HCT116 (cell line): ENCODE data around the gene DCD. TPM values are rescaled to one million over a fixed set of nuclear protein-coding genes. Genes with fewer than 3 reads are reported as not detected.

ENCODE experiments used
- ATAC-seq: fragments of 200-7000 bp; cut with Tn5 transposase; 2 replicates; pipeline ENCODE4 v1.9.1; 2020; ENCODE audit warnings: mild to moderate bottlenecking, moderate library complexity
- BruUV-seq: library from RNA; stranded (reverse); fragments of 400-500 nt; replicated peaks from 2 replicates; lab custom pipeline; 2021; lab: Mats Ljungman, UMichigan
- CTCF ChIA-PET: fragments of 300-600 bp; sonication (Branson Sonifier 250); formaldehyde crosslinking; loops from one replicate; lab custom pipeline; 2021; ENCODE audit warnings: antibody characterized with exemption; lab: Charles Lee
- POLR2A ChIA-PET: fragments of 300-600, 350-600 bp; sonication (Branson Sonifier 250); formaldehyde crosslinking; loops from one replicate; lab custom pipeline; 2021; ENCODE audit warnings: antibody characterized with exemption; lab: Charles Lee
- RAD21 ChIA-PET, 2 experiments: fragments of 300-600 bp; sonication (Branson Sonifier 250); formaldehyde crosslinking; loops; one replicate each; lab custom pipeline; 2023; ENCODE audit warnings: low total read pairs in 2 of 2; ENCODE audit not compliant: uncharacterized antibody in 2 of 2, unreplicated experiment in 2 of 2, low non-redundant PET in 1 of 2; lab: Charles Lee
- DNase-seq: peaks from one replicate; pipeline ENCODE4 v3.0.0-alpha.2; 2010; ENCODE audit warnings: low read depth, low spot score
- H2AFZ ChIP-seq: fragments of 200-600 bp; shearing (Covaris generic), sonication (generic); 2 replicates; pipeline ENCODE4 v1.6.1; 2017; ENCODE audit warnings: low read depth, mixed run types, mixed read lengths, antibody characterized with exemption, low read length; ENCODE audit not compliant: poor library complexity, severe bottlenecking
- H3K27ac ChIP-seq: 2 replicates; pipeline ENCODE4 v1.5.1; 2012; ENCODE audit warnings: low read depth, low read length
- H3K27me3 ChIP-seq: fragments of 200-600 bp; sonication (generic); 2 replicates; pipeline ENCODE4 v1.6.1; 2016; ENCODE audit warnings: mixed run types, low read length, mixed read lengths; ENCODE audit not compliant: insufficient read depth
- H3K36me3 ChIP-seq, 2 experiments: fragments of 200-500 bp in 1 of 2; fragments of 200-600 bp in 1 of 2; sonication (Bioruptor generic) in 1 of 2; sonication (generic) in 1 of 2; 2 replicates each; pipeline versions ENCODE4 v1.5.1 to v1.6.1; 2014 to 2016; ENCODE audit warnings: low read length in 2 of 2, inconsistent platforms in 1 of 2, mixed read lengths in 1 of 2, mixed run types in 1 of 2; ENCODE audit not compliant: insufficient read depth in 2 of 2, control insufficient read depth in 1 of 2
- H3K4me1 ChIP-seq, 2 experiments: fragments of 200-600 bp in 1 of 2; sonication (generic) in 1 of 2; 2 replicates each; pipeline versions ENCODE4 v1.5.1 to v1.6.1; 2012 to 2017; ENCODE audit warnings: low read length in 2 of 2, inconsistent platforms in 1 of 2, mild to moderate bottlenecking in 1 of 2, mixed read lengths in 1 of 2, mixed run types in 1 of 2, moderate library complexity in 1 of 2; ENCODE audit not compliant: insufficient read depth in 2 of 2, control insufficient read depth in 1 of 2
- H3K4me2 ChIP-seq: fragments of 200-600 bp; sonication (generic); 2 replicates; pipeline ENCODE4 v1.6.1; 2017; ENCODE audit warnings: mixed run types, low read length, mixed read lengths
- H3K4me3 ChIP-seq, 2 experiments: fragments of 200-600 bp in 1 of 2; sonication (generic) in 1 of 2; replicated peaks in 1 of 2; 2 replicates each; pipeline ENCODE4 v1.5.1; 2011 to 2016; ENCODE audit warnings: low read length in 2 of 2, control low read depth in 1 of 2, low read depth in 1 of 2, mild to moderate bottlenecking in 1 of 2, mixed read lengths in 1 of 2, mixed run types in 1 of 2
- H3K79me2 ChIP-seq: fragments of 200-600 bp; sonication (generic); 2 replicates; pipeline ENCODE4 v1.6.1; 2017; ENCODE audit warnings: mild to moderate bottlenecking, mixed run types, low read length, moderate library complexity, mixed read lengths; ENCODE audit not compliant: insufficient read depth
- H3K9ac ChIP-seq: fragments of 200-600 bp; sonication (generic); 2 replicates; pipeline ENCODE4 v1.6.1; 2016; ENCODE audit warnings: low read length, mixed read lengths
- H3K9me2 ChIP-seq: fragments of 200-600 bp; sonication (generic), shearing (Covaris generic); 2 replicates; pipeline ENCODE4 v1.6.1; 2017; ENCODE audit warnings: mixed run types, mild to moderate bottlenecking, moderate library complexity; ENCODE audit not compliant: insufficient read depth
- H3K9me3 ChIP-seq, 2 experiments: fragments of 200-500 bp in 1 of 2; fragments of 200-600 bp in 1 of 2; sonication (Bioruptor generic) in 1 of 2; sonication (generic) in 1 of 2; 2 replicates each; pipeline ENCODE4 v1.6.1; 2014 to 2017; ENCODE audit warnings: low read length in 2 of 2, mixed read lengths in 2 of 2, inconsistent platforms in 1 of 2, low read depth in 1 of 2, mild to moderate bottlenecking in 1 of 2, mixed run types in 1 of 2, moderate library complexity in 1 of 2; ENCODE audit not compliant: control insufficient read depth in 1 of 2, insufficient read depth in 1 of 2
- H4K20me1 ChIP-seq: fragments of 200-600 bp; sonication (generic), shearing (Covaris generic); 2 replicates; pipeline ENCODE4 v1.6.1; 2017; ENCODE audit warnings: mixed run types, mild to moderate bottlenecking, moderate library complexity; ENCODE audit not compliant: insufficient read depth
- CBX3 ChIP-seq: IDR thresholded peaks from 2 replicates; pipeline ENCODE4 v1.6.1; 2012; ENCODE audit warnings: low read depth
- ELF1 ChIP-seq: IDR thresholded peaks from 2 replicates; pipeline ENCODE4 v1.6.1; 2012; ENCODE audit warnings: low read depth, borderline replicate concordance
- EZH2phosphoT487 ChIP-seq: fragments of 200-600 bp; IDR thresholded peaks from 2 replicates; pipeline ENCODE4 v1.6.1; 2018; ENCODE audit warnings: antibody characterized with exemption, borderline replicate concordance
- FOSL1 ChIP-seq: IDR thresholded peaks from 2 replicates; pipeline ENCODE4 v1.6.1; 2012; ENCODE audit warnings: low read depth
- JUND ChIP-seq: IDR thresholded peaks from 2 replicates; pipeline ENCODE4 v1.6.1; 2012
- POLR2A ChIP-seq: IDR thresholded peaks from 2 replicates; pipeline ENCODE4 v1.7.0; 2011; ENCODE audit warnings: borderline replicate concordance; ENCODE audit not compliant: insufficient read depth, insufficient read length; ENCODE audit errors: extremely low read depth
- POLR2AphosphoS5 ChIP-seq: IDR thresholded peaks from 2 replicates; pipeline ENCODE4 v1.6.1; 2011; ENCODE audit warnings: mild to moderate bottlenecking, low read depth, low read length, moderate library complexity
- SIN3A ChIP-seq: IDR thresholded peaks from 2 replicates; pipeline ENCODE4 v1.6.1; 2012; ENCODE audit warnings: low read depth
- SRF ChIP-seq: IDR thresholded peaks from 2 replicates; pipeline ENCODE4 v1.6.1; 2012; ENCODE audit warnings: low read depth
- ZNF274 ChIP-seq: fragments of 200-500 bp; sonication (Bioruptor generic); IDR thresholded peaks from 2 replicates; pipeline ENCODE4 v1.6.1; 2014; ENCODE audit warnings: mild to moderate bottlenecking, low read depth, low read length, inconsistent platforms
- intact Hi-C: fragments of 100-400 bp; cut with micrococcal nuclease; formaldehyde crosslinking; loops from 2 replicates; pipeline ENCODE4 v1.10.0; 2022
- total RNA-seq: library from RNA; stranded (reverse); gene quantifications from one replicate; pipeline ENCODE4 v1.2.1, GENCODE V29; 2021; ENCODE audit not compliant: unreplicated experiment
- TF ChIP-seq, protein P1 (sequence below): IDR thresholded peaks from 2 replicates; pipeline ENCODE4 v1.6.1; 2012
- TF ChIP-seq, protein P2 (sequence below): IDR thresholded peaks from 2 replicates; pipeline ENCODE4 v1.6.1; 2012; ENCODE audit warnings: low read depth
- TF ChIP-seq, protein P3 (sequence below): IDR thresholded peaks from 2 replicates; pipeline ENCODE4 v1.6.1; 2012

The DCD gene
- total RNA-seq, 1 experiment from 2014 or later: not detected

- TF ChIP-seq SIN3A: no peak
- TF ChIP-seq, protein P1, sequence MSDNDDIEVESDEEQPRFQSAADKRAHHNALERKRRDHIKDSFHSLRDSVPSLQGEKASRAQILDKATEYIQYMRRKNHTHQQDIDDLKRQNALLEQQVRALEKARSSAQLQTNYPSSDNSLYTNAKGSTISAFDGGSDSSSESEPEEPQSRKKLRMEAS: no peak
- no peak for TF ChIP-seq SRF
- no peak for TF ChIP-seq EZH2phosphoT487
- no peak for TF ChIP-seq JUND
- no peak for TF ChIP-seq FOSL1
- no peak for TF ChIP-seq CBX3
- TF ChIP-seq POLR2A: no peak
- TF ChIP-seq ZNF274: no peak
- no peak for TF ChIP-seq ELF1
- TF ChIP-seq, protein P2, sequence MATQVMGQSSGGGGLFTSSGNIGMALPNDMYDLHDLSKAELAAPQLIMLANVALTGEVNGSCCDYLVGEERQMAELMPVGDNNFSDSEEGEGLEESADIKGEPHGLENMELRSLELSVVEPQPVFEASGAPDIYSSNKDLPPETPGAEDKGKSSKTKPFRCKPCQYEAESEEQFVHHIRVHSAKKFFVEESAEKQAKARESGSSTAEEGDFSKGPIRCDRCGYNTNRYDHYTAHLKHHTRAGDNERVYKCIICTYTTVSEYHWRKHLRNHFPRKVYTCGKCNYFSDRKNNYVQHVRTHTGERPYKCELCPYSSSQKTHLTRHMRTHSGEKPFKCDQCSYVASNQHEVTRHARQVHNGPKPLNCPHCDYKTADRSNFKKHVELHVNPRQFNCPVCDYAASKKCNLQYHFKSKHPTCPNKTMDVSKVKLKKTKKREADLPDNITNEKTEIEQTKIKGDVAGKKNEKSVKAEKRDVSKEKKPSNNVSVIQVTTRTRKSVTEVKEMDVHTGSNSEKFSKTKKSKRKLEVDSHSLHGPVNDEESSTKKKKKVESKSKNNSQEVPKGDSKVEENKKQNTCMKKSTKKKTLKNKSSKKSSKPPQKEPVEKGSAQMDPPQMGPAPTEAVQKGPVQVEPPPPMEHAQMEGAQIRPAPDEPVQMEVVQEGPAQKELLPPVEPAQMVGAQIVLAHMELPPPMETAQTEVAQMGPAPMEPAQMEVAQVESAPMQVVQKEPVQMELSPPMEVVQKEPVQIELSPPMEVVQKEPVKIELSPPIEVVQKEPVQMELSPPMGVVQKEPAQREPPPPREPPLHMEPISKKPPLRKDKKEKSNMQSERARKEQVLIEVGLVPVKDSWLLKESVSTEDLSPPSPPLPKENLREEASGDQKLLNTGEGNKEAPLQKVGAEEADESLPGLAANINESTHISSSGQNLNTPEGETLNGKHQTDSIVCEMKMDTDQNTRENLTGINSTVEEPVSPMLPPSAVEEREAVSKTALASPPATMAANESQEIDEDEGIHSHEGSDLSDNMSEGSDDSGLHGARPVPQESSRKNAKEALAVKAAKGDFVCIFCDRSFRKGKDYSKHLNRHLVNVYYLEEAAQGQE: no peak
- TF ChIP-seq, protein P3, sequence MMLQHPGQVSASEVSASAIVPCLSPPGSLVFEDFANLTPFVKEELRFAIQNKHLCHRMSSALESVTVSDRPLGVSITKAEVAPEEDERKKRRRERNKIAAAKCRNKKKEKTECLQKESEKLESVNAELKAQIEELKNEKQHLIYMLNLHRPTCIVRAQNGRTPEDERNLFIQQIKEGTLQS: no peak
- no peak for TF ChIP-seq POLR2AphosphoS5
- no peak overlapping the region for H3K27ac ChIP-seq
- ChIA-PET RAD21 (no interaction called here), POLR2A (no interaction called here), CTCF (no interaction called here)
- H3K36me3 ChIP-seq: no peaks in the 10 kb centered on the region
- no peak overlapping the region for H3K4me2 ChIP-seq
- H3K79me2 ChIP-seq: no peaks in the 10 kb centered on the region
- H3K9me2 ChIP-seq: no peaks in the 10 kb centered on the region
- H3K9me3 ChIP-seq: no peaks in the 10 kb centered on the region
- H4K20me1 ChIP-seq: no peaks in the 10 kb centered on the region
- ATAC-seq: no peak
- no peak overlapping the region for H3K4me3 ChIP-seq
- peaks cover 33% of the 10 kb centered on the region; the same call in 1 of the 2 replicates for H3K27me3 ChIP-seq
- no peak overlapping the region for H3K9ac ChIP-seq
- no peaks in the 10 kb centered on the region for H3K4me1 ChIP-seq
- intact Hi-C loops: no loop called here
- DNase-seq: no peak
- no TSS peak for BruUV-seq
- H2AFZ ChIP-seq: no peak overlapping the region
These were observed 36.4 kb downstream of the DCD start for GRCh38 chr12:54611715-54612149.
